CD4-positive, alpha-beta T cell treated with Interleukin-2 at 100 ng/mL for 4 hours (primary cell): ENCODE measurements around the gene PRND.
A peak's percentile ranks its signal among the peaks of the same experiment; 100 is the strongest.
"Not testable (repeated sequence)": the region's sequence is repeated elsewhere in the genome, so short reads cannot be mapped to it uniquely, and the experiment has no call there.

ENCODE experiments used
- DNase-seq: peaks from one replicate; pipeline ENCODE4 v3.0.0-alpha.2; 2020; ENCODE audit warnings: low spot score

Gene PRND

GRCh38 chr20:4721719-4722118, at the start of gene PRND:
Gene PRND, plus strand, starts transcription at chr20:4721909. Its CDS starts 2,643 bp downstream, at chr20:4724552.
- no peak for DNase-seq

GRCh38 chr20:4672948-4673347, 48.8 kb upstream of the PRND start:
- no peak for DNase-seq

GRCh38 chr20:4673371-4674001, 48.2 kb upstream of the PRND start:
- no peak for DNase-seq

GRCh38 chr20:4674672-4675071, 47.0 kb upstream of the PRND start:
- DNase-seq: no peak

GRCh38 chr20:4677846-4678245, 43.9 kb upstream of the PRND start:
- no peak for DNase-seq

GRCh38 chr20:4681401-4681800, 40.3 kb upstream of the PRND start:
- no peak for DNase-seq

GRCh38 chr20:4681991-4682401, 39.7 kb upstream of the PRND start:
- DNase-seq: no peak

GRCh38 chr20:4682682-4683081, 39.0 kb upstream of the PRND start:
- no peak for DNase-seq

GRCh38 chr20:4683261-4683660, 38.4 kb upstream of the PRND start:
- DNase-seq: no peak

- DNase-seq: no peak
Observed at GRCh38 chr20:4684837-4685413, 36.8 kb upstream of the PRND start.

- DNase-seq: no peak
Observed at GRCh38 chr20:4685923-4686221, 35.8 kb upstream of the PRND start.

- DNase-seq: no peak
Observed at GRCh38 chr20:4688305-4688704, 33.4 kb upstream of the PRND start.

- DNase-seq: peak; percentile 15
Observed at GRCh38 chr20:4689220-4689619, 32.5 kb upstream of the PRND start.

GRCh38 chr20:4691753-4692152, 30.0 kb upstream of the PRND start:
- no peak for DNase-seq

- DNase-seq: no peak
Observed at GRCh38 chr20:4694076-4694475, 27.6 kb upstream of the PRND start.

GRCh38 chr20:4697189-4697830, 24.4 kb upstream of the PRND start:
- DNase-seq: no peak

- no peak for DNase-seq
Observed at GRCh38 chr20:4697831-4698221, 23.9 kb upstream of the PRND start.

- DNase-seq: no peak
Observed at GRCh38 chr20:4699216-4699615, 22.5 kb upstream of the PRND start.

GRCh38 chr20:4699957-4700356, 21.8 kb upstream of the PRND start:
- no peak for DNase-seq

GRCh38 chr20:4702562-4703280, 19.0 kb upstream of the PRND start:
- DNase-seq: no peak

- DNase-seq: no peak
Observed at GRCh38 chr20:4703281-4703676, 18.4 kb upstream of the PRND start.

GRCh38 chr20:4706941-4707340, 14.8 kb upstream of the PRND start:
- not testable (repeated sequence) for DNase-seq

GRCh38 chr20:4708036-4708435, 13.7 kb upstream of the PRND start:
- no peak for DNase-seq
